ENCODE measurements around the gene KCND3.

Gene KCND3

GRCh38 chr1:111978695-111979094 is 10.8 kb downstream of the KCND3 start:
- TF ChIP-seq POLR2A (IDR thresholded peaks at IDR 0.05; ENCODE audit: low read depth, low read length), result no peak
- no peak for FAIRE-seq

GRCh38 chr1:111977378-111977777 is 12.1 kb downstream of the KCND3 start:
- TF ChIP-seq POLR2A (IDR thresholded peaks at IDR 0.05; ENCODE audit: low read depth, low read length), result no peak
- FAIRE-seq (no peak), DNase-seq (ENCODE audit: insufficient read length, low spot score) (no peak)

More at GRCh38 chr1:111978695-111979094, 10.8 kb downstream of the KCND3 start:
- DNase-seq (ENCODE audit: insufficient read length, low spot score), result no peak

GRCh38 chr1:111976842-111977241 is 12.6 kb downstream of the KCND3 start:
- FAIRE-seq, result no peak
- no peak for DNase-seq (ENCODE audit: insufficient read length, low spot score)
- TF ChIP-seq POLR2A (IDR thresholded peaks at IDR 0.05; ENCODE audit: low read depth, low read length), result no peak

GRCh38 chr1:111976332-111976731 is 13.1 kb downstream of the KCND3 start:
- no peak for TF ChIP-seq POLR2A (IDR thresholded peaks at IDR 0.05; ENCODE audit: low read depth, low read length)
- no peak for FAIRE-seq

GRCh38 chr1:111973150-111973790 is 16.2 kb downstream of the KCND3 start:
- TF ChIP-seq POLR2A (IDR thresholded peaks at IDR 0.05; ENCODE audit: low read depth, low read length), result no peak
- DNase-seq (ENCODE audit: insufficient read length, low spot score) (no peak), FAIRE-seq (no peak)

More at GRCh38 chr1:111976332-111976731, 13.1 kb downstream of the KCND3 start:
- DNase-seq (ENCODE audit: insufficient read length, low spot score), result no peak

GRCh38 chr1:111971396-111971795 is 18.1 kb downstream of the KCND3 start:
- FAIRE-seq (no peak), DNase-seq (ENCODE audit: insufficient read length, low spot score) (no peak)
- TF ChIP-seq POLR2A (IDR thresholded peaks at IDR 0.05; ENCODE audit: low read depth, low read length), result no peak

- no peak for FAIRE-seq
- no peak for DNase-seq (ENCODE audit: insufficient read length, low spot score)
- no peak for TF ChIP-seq POLR2A (IDR thresholded peaks at IDR 0.05; ENCODE audit: low read depth, low read length)
Measured at GRCh38 chr1:111968511-111968910, 21.0 kb downstream of the KCND3 start.

- TF ChIP-seq POLR2A (IDR thresholded peaks at IDR 0.05; ENCODE audit: low read depth, low read length), result no peak
- no peak for FAIRE-seq
Measured at GRCh38 chr1:111967886-111968285, 21.6 kb downstream of the KCND3 start.

GRCh38 chr1:111967067-111967690 is 22.3 kb downstream of the KCND3 start:
- no peak for TF ChIP-seq POLR2A (IDR thresholded peaks at IDR 0.05; ENCODE audit: low read depth, low read length)
- no peak for DNase-seq (ENCODE audit: insufficient read length, low spot score)
- FAIRE-seq, result no peak

More at GRCh38 chr1:111967886-111968285, 21.6 kb downstream of the KCND3 start:
- no peak for DNase-seq (ENCODE audit: insufficient read length, low spot score)

- FAIRE-seq, result no peak
- no peak for DNase-seq (ENCODE audit: insufficient read length, low spot score)
- TF ChIP-seq POLR2A (IDR thresholded peaks at IDR 0.05; ENCODE audit: low read depth, low read length), result no peak
Measured at GRCh38 chr1:111965781-111966443, 23.6 kb downstream of the KCND3 start.

GRCh38 chr1:111963985-111964738 is 25.3 kb downstream of the KCND3 start:
- DNase-seq (ENCODE audit: insufficient read length, low spot score) (no peak), FAIRE-seq (no peak)
- no peak for TF ChIP-seq POLR2A (IDR thresholded peaks at IDR 0.05; ENCODE audit: low read depth, low read length)

GRCh38 chr1:111961773-111962565 is 27.5 kb downstream of the KCND3 start:
- FAIRE-seq, result no peak
- no peak for DNase-seq (ENCODE audit: insufficient read length, low spot score)
- no peak for TF ChIP-seq POLR2A (IDR thresholded peaks at IDR 0.05; ENCODE audit: low read depth, low read length)

GRCh38 chr1:111961016-111961415 is 28.5 kb downstream of the KCND3 start:
- TF ChIP-seq POLR2A (IDR thresholded peaks at IDR 0.05; ENCODE audit: low read depth, low read length), result no peak
- no peak for FAIRE-seq
- DNase-seq (ENCODE audit: insufficient read length, low spot score), result no peak
